GM19351 (cell line): ENCODE data around the gene FSCN2.
A peak's percentile ranks its signal among the peaks of the same experiment; 100 is the strongest.

Experiments
- ATAC-seq: cut with Tn5 transposase; IDR thresholded peaks from one replicate; pipeline ENCODE4 v1.9.1; 2021; ENCODE audit warnings: mild to moderate bottlenecking, moderate library complexity; ENCODE audit not compliant: unreplicated experiment

Gene FSCN2

DNA sequence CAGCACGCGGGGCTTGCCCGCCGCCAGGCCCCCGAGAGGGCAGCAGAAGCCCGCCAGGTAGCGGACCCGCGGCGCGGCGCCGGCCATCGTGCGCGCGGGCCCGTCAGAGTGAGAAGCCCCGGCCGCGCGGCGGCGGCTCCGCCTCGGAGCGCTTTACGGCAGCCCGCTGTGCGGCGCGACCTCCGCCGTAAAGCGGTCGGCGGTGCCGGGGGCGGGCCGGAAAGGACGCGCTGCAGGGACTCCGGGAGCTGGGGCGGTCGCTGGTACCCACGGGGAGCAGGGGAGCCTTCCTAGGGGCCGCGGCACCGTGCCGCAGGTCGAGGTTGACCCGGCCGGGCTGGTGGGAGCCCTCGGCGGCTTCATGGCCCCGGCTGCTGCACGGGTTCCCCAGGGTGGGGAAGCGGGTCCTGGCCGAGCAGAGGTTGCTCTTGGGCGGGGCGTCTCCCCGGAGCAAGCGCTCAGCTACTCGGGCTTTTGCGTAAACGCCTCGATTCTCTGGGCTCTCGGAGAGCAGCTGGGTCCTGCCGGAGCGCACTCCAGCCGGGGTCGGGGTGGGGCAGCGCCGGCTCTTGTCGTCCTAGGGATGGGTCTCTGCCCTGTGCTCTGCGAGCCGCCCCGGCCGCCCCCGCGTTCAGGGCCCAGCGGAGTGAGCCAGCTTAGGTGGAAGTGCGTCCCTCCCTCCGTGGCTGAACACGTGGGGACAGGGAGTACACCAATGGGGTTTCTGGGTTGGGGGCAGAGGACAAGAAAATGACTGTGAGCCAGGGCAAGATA is 24.3 kb downstream of the FSCN2 start, which contains the start of gene FAAP100:
TSS of gene FAAP100 (minus strand) at position 110 of the 774 bp plus-strand sequence. CDS start at position 87, 23 bp downstream.
- peak; percentile 44 for ATAC-seq

DNA sequence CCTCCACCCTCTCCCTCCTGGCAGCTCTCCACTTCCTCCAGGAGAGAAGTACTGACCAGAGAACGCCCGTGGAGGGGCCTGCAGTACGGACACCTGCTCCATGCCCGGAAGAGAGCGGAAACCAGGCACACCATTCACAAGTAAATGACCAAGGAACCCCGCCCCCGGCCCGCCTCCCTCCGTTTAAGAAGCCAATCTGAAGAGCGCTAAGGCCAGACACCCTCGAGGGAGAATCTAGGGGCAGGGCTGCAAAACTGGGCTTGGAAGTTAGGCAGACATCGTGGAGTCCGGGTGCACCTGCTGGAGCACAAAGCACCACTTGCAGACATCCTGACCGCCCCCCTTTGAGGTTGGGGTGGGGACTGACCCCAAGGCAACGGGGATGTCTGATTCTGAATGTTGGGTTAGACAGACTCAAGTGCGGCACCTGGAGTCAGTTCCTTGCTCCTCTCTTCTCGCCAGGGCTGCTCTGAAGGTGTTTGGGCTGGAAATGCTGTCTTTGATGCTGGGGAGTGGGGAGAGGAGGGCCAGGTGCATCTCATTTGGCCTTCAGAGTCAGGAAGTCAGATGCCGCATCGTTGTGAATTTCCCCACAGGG is 24.9 kb downstream of the FSCN2 start:
- peak; percentile 44 for ATAC-seq

DNA sequence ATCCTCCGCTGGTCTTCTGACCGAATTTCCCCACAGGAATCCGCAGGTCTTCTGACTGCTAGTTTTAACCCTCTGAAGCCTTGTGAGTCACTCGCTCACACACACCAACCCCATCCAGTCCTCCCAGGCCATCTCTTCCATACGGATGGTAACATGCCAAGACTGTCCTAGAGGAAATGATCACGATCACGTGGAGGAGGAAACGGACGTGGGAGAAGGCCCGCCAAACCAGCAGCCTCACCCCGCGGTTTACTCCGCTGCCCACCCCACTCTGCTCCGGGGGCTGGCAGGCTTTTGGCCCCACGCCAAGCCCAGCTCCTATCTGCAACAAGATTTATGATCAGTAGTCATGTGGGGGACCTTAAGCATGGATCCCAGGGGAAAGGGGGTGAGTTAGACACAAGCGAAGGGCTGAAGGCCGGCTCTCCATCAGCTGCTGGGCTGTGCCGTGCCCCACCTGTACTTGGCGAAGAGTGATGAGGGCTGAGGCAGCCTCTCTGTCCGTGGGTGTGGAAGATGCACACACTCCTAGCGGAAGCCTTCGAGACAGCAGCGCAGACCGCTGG is 25.5 kb downstream of the FSCN2 start:
- no peak for ATAC-seq

DNA sequence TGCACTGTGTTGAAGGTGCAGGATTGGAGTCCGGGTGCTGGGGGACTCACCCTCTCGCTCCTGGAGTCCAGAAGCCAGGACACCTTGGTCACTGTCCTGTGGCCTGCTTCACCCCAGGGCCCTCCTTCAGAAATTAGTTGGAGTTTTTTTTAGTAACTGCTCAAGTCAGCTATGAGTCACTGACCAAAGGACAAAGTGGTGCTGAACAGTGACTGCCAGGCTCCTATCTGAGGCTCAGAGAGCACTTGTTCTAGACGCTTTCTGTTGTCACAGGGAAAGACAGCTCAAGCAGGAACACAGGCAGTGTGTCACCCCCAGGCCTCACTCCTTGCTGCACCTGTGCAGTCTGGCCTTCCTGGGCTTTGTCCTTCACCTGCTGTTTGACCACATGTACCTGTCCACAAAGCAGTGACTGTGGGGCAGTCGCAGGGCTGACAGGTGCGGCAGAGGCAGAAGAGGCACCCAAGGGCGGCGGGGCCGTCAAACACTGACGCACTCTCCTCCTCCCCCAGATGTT is 28.1 kb downstream of the FSCN2 start:
- ATAC-seq: no peak

DNA sequence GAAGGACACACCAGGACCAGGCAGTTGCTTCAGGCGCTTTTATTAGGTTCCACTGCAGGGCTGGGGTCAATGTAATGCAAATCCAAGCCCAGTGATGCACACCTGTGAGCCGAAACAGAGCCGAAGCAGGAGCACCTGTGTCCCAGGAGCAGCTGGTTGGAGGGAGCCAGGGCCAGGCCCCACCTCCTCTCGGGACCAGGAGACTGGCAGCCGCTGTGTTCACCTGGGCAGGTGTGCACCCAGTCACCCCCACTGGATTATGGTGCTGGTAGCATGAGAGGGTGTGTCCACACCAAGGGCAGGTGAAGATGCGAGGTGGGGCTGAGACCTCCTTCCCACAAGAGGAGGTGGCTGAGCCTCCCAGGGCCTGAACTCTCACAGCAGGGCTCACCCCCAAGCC is 28.7 kb downstream of the FSCN2 start:
- ATAC-seq: no peak

DNA sequence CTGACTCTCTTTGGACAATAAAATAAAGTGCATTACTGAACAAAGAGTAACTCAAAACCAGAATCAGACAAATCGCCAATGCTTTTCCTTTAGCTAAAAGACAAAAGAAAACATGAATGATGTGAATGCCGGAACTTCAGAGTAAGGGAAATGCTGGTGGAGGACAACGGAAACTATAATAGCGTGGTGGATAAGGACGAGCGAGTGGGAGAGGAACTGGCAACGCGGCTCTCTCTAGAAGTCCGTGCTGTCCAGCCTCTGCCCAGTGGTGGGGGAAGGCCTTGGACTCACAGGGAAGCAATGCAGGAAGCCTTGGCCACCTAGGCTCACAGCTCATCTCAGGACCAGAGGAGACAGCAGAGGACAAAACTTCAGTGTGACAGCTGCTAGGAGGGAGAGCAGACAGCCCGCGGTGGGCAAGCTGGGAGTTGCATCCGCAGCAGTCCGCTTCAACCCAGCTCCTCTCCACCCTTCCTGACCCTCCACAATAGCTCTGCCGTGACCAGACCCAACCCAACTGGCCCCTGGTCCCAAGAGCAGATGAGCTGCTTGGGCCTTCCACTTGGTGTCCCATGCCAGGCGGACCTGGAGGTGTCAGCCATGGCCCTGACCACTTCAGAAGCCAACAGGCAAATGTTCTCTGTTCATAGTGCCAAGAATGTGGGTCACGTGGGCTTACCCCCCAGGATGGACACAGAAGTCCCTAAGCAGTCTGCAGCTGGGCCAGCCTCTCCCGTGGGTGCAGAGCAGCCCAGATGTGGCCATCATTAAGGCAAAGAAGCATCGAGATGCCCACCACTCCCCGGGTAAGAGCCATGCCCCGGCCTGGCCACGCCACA is 29.3 kb downstream of the FSCN2 start:
- no peak for ATAC-seq

DNA sequence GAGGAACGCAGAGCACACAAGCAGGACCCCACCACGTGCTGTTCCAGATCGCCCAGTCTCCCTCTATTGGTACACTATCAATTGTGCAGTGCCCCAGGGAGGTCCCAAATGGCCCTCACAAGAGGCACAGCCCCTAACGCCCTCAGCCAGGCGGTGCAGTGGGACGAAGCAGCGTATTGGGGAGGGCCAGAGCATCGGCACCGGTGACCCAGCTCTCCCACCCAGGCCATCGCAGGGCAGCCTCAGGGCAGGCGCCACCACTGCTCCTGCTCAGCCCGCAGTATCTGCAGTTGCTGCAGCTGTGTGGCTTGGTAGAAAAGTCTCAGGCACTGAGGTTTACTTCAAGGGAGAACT is 29.9 kb downstream of the FSCN2 start:
- no peak for ATAC-seq

DNA sequence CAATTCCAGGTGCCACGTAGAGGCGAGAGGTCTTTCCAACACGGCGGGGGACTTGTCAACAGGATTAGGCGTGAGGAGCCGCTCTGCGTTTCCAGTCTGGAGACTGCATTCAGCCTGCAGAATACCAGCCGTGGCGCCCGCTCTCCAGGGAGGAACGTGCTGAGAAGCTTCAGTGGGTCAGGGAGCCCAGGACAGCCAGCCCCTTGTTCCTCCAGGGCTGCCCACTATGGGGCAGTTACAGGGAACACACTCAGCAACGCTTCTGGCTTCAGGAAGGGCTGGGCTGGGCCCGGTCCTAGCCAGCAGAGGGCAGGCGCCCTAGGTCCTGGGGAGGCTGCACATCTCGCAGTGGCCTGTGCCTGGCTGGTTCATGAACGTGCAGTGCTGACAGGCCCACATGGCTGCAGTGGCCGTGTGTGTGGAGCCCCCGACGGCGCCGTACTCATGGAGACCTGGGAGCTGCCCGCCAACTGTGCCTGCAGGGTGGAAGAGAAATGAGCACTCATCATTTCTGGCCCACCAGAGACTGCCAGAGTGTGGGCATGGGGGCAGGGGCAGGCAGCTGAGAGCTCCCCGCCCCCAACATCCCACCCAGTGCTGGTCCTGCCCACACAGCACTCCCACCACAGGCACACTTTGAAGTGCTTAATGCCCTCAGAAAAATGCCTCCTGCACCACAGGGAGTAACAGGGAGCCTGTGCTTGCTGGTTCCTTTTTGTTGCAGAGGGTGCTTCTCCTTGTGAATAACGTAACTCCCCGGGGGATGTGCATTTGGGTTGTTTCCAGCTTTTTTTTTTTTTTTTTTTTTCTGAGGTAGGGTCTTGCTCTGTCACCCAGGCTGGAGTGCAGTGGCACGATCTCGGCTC is 31.0 kb downstream of the FSCN2 start:
- ATAC-seq: no peak

DNA sequence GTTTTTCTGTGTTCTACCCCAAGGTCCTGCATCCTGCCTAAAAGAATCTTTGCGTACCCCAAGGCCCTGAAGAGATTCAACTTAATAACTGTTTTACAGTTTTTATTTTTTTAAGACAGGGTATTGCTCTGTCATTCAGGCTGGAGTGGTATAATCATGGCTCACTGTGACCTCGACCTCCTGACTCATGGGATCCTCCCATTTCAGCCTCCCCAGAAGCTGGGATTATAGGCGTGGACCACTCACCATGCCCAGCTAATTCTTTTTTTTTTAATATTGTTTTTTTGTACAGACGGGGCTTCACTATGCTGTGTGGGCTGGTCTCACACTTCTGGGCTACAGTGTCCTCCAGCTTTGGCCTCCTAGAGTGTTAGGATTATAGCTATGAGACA is 33.3 kb downstream of the FSCN2 start:
- ATAC-seq: no peak

DNA sequence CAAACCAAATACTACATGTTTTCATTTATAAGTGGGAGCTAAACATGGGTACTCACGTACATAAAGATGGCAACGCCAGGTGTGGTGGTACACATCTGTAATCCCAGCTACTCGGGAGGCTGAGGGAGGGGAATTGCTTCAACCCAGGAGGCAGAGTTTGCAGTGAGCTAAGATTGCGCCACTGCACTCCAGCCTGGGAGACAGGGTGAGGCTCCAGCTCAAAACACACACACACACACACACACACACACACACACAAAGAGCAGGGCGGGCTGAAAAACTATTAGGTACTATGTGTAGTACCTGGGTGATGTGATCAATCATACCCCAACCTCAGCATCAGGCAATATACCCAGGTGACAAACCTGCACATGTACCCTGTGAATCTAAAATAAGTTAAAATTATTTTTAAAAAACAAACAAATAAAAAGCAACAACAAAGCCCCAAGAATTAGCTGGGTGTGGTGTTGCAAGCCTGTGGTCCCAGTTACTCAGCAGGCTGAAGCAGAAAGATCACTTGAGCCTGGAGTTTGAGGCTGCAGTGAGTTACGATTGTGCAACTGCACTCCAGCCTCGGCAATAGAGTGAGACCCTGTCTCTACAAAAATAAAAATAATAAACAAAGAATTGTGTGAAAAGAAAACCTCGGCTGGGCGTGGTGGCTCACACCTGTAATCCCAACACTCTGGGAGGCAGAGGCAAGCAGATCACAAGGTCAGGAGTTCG is 35.8 kb downstream of the FSCN2 start:
- ATAC-seq: no peak

DNA sequence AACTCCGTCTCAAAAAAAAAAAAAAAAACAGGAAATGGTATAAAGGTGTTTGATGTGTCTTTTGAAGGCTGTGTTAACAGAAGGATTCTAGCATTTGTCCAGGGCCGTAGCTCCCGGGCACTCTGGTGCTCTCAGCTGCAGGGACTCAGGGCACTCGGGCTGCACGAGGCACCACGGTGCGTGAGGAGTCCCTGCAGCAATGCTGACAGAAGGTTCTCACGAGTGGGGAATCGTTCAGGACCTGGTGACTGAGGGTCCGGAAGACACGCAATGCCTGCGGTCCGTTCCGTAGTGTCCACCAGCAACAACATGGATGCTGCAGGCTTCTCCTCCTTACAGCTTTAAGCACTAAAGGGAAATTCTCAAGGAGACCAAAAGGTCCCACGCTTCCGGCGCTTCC is 36.6 kb downstream of the FSCN2 start:
- ATAC-seq: no peak

DNA sequence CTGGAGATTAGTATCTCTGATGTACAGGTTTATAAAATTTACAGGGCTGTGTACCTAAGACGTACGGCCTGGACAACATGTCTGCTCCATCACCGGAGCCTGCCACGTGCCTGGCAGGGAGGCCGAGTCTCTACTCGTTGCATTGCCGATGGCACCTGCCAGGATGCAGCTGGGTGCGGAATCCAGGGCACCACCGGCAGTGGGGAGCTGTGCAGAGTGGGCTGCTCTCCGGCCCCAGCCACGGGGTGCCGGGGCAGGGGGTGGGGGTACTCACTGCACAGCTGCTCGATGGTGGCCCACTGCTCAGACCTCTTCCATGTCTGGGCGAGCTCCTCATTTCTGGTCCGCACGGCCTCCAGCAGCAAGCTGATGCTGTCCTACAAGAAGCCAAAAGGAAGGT is 37.1 kb downstream of the FSCN2 start:
- no peak for ATAC-seq

DNA sequence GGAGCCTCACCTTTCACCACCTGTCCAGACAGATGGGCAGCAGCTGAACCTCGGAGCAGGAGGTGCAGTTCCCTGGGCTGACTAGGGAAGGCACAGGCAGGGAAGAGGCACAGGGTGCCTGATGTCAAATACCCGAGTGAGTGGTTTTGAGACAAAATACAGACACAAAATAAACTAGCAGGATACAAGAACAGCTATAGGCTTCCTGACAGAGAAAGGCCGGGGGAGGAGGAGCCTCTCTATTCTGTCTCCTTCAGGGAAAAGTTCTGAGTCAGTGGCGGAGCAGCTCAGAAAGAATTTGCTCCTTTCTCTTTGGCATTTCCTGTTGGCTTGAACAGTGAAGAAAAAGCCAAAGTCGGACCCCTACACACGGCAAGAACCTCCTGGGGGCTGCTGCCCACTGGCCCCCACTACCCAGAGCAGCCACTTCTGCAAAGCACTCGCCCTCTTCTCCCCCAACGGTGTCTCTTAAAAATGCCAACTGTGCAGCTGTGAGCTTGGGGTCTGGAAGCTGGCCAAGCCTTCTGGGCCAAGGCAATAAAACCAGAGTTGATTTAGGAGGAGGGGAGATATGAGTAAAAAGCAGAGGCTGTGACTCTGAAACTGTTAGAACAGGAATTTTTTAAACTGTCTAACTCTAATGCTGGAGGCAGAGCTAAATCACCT is 38.4 kb downstream of the FSCN2 start:
- no peak for ATAC-seq

DNA sequence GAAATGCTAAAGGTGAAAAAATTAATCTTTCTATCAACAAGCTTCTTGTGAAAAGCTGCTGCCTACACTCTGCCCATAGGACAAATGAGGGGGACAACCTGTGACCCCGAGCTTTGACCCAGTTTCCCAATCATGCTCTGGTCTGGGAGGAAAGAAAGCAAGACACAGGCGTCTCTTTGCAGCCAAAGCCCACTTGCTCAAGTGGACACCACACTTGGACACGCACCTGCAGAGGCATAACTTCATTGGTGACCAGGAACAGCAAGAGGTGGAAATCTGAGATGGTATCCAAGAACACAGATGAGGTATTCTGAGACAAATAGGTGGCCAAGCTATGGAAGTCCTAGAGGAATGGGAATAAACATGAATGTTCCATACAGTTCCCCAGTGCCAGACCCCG is 39.0 kb downstream of the FSCN2 start:
- ATAC-seq: no peak

DNA sequence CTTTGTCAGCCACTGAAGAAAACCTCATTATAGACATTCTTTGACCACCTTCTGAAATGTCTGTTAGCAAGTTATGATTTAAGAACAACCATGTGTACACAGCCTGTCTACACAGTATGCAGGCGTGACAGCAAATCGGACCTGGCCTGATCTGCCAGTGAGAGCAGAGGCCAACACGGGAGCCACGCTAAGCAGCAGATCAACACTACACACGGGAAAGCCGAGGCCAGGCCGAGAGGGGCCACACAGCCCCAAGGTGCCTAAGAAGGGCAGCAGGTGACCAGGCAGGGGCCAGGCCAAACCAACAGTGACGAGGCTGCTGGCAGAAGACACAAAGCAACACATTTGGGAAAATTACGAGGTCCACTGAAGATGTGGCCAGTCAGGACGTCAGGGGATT is 40.2 kb downstream of the FSCN2 start:
- no peak for ATAC-seq

DNA sequence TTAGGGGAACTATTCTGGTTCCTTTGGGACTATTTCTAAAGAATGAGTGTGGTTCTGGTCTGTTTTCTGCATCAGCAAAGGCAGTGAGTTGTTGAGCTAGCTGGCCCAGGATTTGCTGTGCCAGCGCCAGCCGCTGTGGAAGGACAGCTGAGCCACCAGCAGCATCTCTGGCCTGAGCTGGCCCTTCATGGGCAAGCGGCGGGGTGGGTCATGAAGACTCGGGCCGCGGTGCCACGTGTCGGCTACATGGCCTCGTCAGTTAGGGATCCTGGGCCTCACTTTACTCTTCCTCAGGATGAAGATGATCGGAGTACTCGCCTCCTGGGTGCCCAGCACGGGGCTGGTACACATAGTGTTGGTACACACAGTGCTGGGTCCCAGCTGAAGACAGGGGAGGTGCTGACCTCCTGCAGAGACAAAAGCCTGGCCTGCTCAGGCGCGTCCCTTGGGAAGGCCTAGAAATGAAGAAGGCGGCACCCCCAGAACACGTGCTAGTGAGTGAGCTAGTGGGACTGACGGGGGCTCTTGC is 41.9 kb downstream of the FSCN2 start:
- ATAC-seq: no peak

DNA sequence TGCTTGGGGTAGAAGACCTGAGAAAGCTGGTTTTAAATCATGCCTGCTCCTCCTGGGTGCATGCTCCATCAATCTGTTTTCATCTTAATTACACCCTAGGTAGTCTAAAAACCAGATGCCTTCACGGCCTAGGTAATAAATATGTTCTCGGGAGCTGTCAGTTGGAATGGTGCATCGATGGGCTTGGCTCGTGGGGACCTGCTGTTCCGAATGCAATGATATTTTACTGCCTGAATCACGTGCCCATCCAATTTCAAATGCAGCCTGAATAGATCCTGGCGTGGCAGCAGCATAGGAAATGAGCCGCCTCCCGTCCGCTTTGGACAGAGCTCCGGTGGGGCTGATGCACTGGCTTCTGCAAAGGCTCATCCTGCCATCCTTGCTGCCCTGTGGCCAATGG is 42.8 kb downstream of the FSCN2 start:
- no peak for ATAC-seq

DNA sequence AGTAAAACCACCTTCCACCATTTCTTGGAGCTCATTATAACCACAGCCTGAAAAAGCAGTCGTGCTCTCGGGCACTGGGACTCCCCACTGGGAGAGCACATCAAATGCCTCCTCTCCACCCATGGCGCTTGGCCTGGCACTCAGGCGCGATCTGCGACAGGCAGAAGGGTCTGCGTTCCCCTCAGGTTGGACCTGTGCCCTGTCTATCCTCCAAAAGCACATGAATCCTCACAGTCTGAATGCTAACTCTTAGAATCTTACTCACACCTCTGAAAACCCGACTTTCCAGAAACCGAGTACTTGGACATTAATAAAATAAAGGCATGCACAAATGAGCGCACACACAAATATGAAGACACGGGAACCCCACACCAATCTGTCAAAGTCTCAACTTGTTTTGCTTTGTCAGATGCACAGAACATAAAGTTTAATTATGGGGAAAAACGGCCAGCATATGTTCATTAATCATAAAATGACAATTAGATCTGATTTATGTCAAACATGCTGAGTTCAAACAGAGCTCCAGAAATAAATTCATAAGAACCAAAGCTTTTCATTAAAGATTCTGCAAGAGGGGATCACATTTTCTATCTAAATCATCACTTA is 44.5 kb downstream of the FSCN2 start:
- ATAC-seq: no peak
